ENCODE data around the gene ALAD. TPM values are rescaled to one million over a fixed set of nuclear protein-coding genes. Genes with fewer than 3 reads are reported as not detected.

ALAD gene
- total RNA-seq, 1 experiment from 2014 or later, result 15.0 TPM

DNA sequence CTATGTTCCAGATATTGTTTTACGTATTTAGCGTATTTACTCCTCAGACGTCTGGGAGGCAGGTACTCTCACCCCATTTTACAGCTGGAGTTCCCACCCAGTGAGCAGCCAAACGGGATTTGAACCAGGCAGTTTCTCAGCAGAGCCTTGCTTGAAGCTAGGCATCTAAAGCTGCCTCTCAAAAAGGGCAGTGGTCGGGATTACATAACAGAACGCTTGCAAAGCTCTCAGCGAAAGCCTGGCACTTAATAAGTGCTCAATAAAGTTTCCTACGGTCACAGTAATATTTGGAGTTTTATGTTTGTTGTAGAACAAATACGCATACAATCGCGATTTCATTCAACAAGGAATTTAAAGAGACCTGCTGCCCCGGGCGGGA is 52.0 kb downstream of the ALAD start:
- no peak for DNase-seq (ENCODE audit: low read depth)

DNA sequence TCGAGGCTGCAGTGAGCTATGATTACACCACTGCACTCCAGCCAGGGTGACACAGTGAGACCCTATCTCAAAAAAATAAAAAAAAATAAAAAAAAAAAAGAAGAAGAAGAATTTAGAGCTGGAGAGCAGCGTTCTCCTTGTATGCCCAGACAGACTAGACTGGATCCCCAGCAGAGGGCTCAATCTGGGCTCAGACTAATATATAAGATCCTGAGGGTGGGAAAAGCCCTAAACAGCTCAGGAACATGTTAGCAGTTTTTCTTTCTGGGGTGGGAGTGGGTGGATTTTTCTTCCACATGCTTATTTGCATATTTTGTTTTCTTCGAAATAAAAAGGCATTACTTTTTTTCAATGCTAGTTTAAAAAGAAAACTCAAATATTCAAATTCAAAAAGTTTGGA is 52.6 kb downstream of the ALAD start:
- DNase-seq (ENCODE audit: low read depth), result no peak

DNA sequence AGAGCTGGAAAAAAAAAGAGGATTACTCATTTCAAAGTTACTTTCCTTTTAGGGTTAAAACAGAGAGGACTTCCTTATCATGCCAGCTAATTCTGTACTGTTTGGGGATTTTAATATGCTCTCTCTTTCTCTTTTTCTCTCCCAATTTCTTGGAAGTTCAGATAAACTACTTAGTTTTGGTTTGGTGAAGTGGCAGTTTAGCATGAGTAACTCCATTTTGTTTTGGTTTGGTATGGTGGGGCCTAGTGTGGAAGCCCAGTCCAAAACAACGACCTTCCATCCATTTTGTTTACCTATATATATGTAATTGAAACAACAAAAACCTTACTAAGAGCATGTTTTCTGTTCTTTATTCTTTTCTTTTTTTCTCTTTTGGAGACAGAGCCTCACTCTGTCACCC is 55.4 kb downstream of the ALAD start:
- no peak for DNase-seq (ENCODE audit: low read depth)

DNA sequence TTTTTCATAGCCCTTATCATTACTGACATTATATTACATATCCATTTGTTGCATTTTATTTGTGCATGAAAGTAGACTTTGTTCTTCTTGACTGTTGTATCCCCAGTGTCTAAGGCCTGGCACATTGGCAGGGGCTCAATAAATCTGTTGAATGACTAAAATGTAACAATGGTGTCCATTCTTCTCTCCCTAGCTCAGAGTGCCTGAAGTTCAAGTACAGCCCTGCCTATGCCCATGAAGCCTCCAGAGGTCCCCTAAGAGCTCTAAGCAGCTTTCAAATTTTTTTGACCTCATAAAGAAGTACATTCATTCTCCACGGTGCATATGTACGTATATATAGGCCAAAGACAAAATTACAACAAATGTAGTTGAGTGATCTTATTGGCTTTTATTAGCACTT is 55.9 kb downstream of the ALAD start:
- DNase-seq (ENCODE audit: low read depth), result no peak

DNA sequence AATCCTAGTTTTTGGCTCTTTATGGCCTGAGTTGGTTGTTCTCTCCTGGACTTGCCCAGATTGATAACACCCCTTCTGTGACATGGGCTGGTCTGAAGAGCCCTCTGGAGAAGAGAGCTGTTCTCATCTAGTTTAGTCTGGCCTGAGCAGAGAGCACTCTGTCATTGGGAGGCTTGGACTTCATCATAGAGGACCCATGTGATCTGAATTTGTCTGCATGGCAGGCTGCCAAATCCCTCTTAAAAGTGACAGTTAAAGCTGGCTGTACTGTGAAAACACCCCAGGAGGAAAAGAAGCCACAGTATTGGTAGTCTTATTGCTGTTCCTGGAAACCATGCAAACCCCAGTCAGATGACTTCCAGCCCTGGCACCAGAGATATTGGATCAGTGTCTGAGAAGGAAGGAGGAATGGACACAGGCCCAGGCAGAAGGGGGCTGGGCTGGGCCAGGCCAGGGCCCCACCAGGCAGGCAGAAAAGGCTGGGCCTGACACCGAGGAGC is 57.3 kb downstream of the ALAD start:
- DNase-seq (ENCODE audit: low read depth), result peak; percentile 54

GRCh38 chr9:113341712-113342410 is 59.2 kb downstream of the ALAD start:
- no peak for DNase-seq (ENCODE audit: low read depth)

GRCh38 chr9:113340011-113340699 is 60.9 kb downstream of the ALAD start, which contains the start of gene WDR31:
Gene WDR31 (minus strand): TSS chr9:113340275. CDS start chr9:113332022, 8,253 bp downstream.
- peak; percentile 79 for DNase-seq (ENCODE audit: low read depth)

DNA sequence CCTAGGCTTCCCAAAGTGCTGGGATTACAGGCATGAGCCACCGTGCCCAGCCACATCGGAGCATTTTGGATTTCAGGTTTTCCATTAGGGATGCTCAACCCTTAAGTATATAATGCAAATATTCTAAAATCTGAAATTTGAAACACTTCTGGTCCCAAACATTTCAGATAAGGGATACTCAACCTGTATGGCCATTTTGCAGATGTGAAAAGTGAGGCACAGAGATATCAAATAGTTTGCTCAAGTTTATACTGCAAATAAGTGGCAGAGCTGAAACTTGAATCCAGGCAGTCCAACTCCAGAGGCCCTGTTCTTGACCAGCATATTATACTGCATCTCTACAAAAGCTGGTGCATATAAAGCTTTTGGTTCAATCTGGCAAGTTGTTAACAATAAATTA is 63.4 kb downstream of the ALAD start:
- no peak for DNase-seq (ENCODE audit: low read depth)

Other genes starting within 250 kb of the ALAD start
- 24.9 and 28.5 TPM in 2 replicates for gene FKBP15, start 180.0 kb downstream of the ALAD start, total RNA-seq (2014; rRNA removed)
- 15.1 and 15.8 TPM in 2 replicates for gene SLC31A1, start 179.7 kb downstream of the ALAD start, total RNA-seq (2014; rRNA removed)
- gene CDC26, start 125.7 kb downstream of the ALAD start, total RNA-seq (2014; rRNA removed), result 25.0 and 39.7 TPM in 2 replicates
- gene PRPF4, start 125.6 kb downstream of the ALAD start, total RNA-seq (2014; rRNA removed), result 49.3 and 51.0 TPM in 2 replicates
- not detected in 2 replicates for gene RNF183, start 97.9 kb downstream of the ALAD start, total RNA-seq (2014; rRNA removed)
- gene WDR31, start 61.0 kb downstream of the ALAD start, total RNA-seq (2014; rRNA removed), result 0.51 and 0.69 TPM in 2 replicates
- gene BSPRY, start 51.7 kb downstream of the ALAD start, total RNA-seq (2014; rRNA removed), result not detected in 2 replicates
- gene HDHD3, start 24.3 kb downstream of the ALAD start, total RNA-seq (2014; rRNA removed), result 11.8 and 13.1 TPM in 2 replicates
- 83.1 and 90.6 TPM in 2 replicates for gene POLE3, start 9.4 kb upstream of the ALAD start, total RNA-seq (2014; rRNA removed)
- gene C9orf43, start 9.5 kb upstream of the ALAD start, total RNA-seq (2014; rRNA removed), result 0.19 and 0.29 TPM in 2 replicates
- gene RGS3, start 62.4 kb upstream of the ALAD start, total RNA-seq (2014; rRNA removed), result 137 and 144 TPM in 2 replicates